Subcutaneous adipose tissue (tissue), 4 donors: ENCODE results near the gene AP5M1. TPM values are rescaled to one million over a fixed set of nuclear protein-coding genes. Genes with fewer than 3 reads are reported as not detected.

ENCODE experiments used
- total RNA-seq, 4 donors: library from RNA; depleted of rRNA; stranded (reverse); fragments of >200 nt; gene quantifications; one replicate each; pipeline ENCODE4 v1.1.0, GENCODE V29; 2016
- TF ChIP-seq, protein P1 (sequence below): fragments of 450-650 bp; IDR thresholded peaks from one replicate; pipeline ENCODE4 v1.5.1; 2016; ENCODE audit warnings: low read depth, mild to moderate bottlenecking, control low read depth, antibody characterized with exemption, moderate library complexity

The AP5M1 gene
- total RNA-seq, 4 donors from 2014 or later = 16.5 to 26.3 (median 21.1) TPM

GRCh38 chr14:57273236-57273635, 4.5 kb downstream of the AP5M1 start:
- TF ChIP-seq, protein P1, sequence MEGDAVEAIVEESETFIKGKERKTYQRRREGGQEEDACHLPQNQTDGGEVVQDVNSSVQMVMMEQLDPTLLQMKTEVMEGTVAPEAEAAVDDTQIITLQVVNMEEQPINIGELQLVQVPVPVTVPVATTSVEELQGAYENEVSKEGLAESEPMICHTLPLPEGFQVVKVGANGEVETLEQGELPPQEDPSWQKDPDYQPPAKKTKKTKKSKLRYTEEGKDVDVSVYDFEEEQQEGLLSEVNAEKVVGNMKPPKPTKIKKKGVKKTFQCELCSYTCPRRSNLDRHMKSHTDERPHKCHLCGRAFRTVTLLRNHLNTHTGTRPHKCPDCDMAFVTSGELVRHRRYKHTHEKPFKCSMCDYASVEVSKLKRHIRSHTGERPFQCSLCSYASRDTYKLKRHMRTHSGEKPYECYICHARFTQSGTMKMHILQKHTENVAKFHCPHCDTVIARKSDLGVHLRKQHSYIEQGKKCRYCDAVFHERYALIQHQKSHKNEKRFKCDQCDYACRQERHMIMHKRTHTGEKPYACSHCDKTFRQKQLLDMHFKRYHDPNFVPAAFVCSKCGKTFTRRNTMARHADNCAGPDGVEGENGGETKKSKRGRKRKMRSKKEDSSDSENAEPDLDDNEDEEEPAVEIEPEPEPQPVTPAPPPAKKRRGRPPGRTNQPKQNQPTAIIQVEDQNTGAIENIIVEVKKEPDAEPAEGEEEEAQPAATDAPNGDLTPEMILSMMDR = no peak

- TF ChIP-seq, protein P1 = no peak
Observed at GRCh38 chr14:57274551-57274950, 5.8 kb downstream of the AP5M1 start.

- TF ChIP-seq, protein P1 = no peak
Observed at GRCh38 chr14:57275023-57275664, 6.4 kb downstream of the AP5M1 start.

- TF ChIP-seq, protein P1 = no peak
Observed at GRCh38 chr14:57277062-57277461, 8.3 kb downstream of the AP5M1 start.

- TF ChIP-seq, protein P1 = no peak
Observed at GRCh38 chr14:57287745-57288144, 19.0 kb downstream of the AP5M1 start.

- TF ChIP-seq, protein P1 = no peak
Observed at GRCh38 chr14:57290751-57291150, 22.0 kb downstream of the AP5M1 start.

GRCh38 chr14:57291692-57292647, 23.2 kb downstream of the AP5M1 start:
- TF ChIP-seq, protein P1 = no peak
